GM18951 (cell line): ENCODE results near the gene SCT.

Experiments
- POLR2A ChIP-seq: IDR thresholded peaks from 4 replicates; pipeline ENCODE4 v1.6.1; 2011; ENCODE audit warnings: mild to moderate bottlenecking; ENCODE audit not compliant: insufficient read length, insufficient read depth; ENCODE audit errors: extremely low read depth
- in situ Hi-C: fragments of 300-500 bp; cut with MboI; formaldehyde crosslinking; loops from one replicate; pipeline ENCODE4 v1.12.0; 2022; ENCODE audit warnings: low sequenced_read_pairs, mixed read lengths, inconsistent platforms; ENCODE audit not compliant: unreplicated experiment

Gene SCT

GRCh38 chr11:607971-608659 lies 18.9 kb downstream of the SCT start:
- TF ChIP-seq POLR2A: no peak
- in situ Hi-C loops: no loop called here

- no peak for TF ChIP-seq POLR2A
- in situ Hi-C loops: no loop called here
Measured at GRCh38 chr11:607020-607780, 19.8 kb downstream of the SCT start.

- no peak for TF ChIP-seq POLR2A
- in situ Hi-C loops: no loop called here
Measured at GRCh38 chr11:606245-606644, 20.7 kb downstream of the SCT start.

- in situ Hi-C loops: no loop called here
- no peak for TF ChIP-seq POLR2A
Measured at GRCh38 chr11:605286-606129, 21.5 kb downstream of the SCT start.

- no peak for TF ChIP-seq POLR2A
Measured at GRCh38 chr11:603154-603553, 23.8 kb downstream of the SCT start.

GRCh38 chr11:601573-602245 lies 25.3 kb downstream of the SCT start:
- in situ Hi-C loops: no loop called here

More at GRCh38 chr11:603154-603553, 23.8 kb downstream of the SCT start:
- in situ Hi-C loops: no loop called here

GRCh38 chr11:598005-598680 lies 28.8 kb downstream of the SCT start:
- in situ Hi-C loops: no loop called here
- peak; percentile 10 for TF ChIP-seq POLR2A

More at GRCh38 chr11:601573-602245, 25.3 kb downstream of the SCT start:
- TF ChIP-seq POLR2A: no peak

GRCh38 chr11:597166-597725 lies 29.7 kb downstream of the SCT start:
- in situ Hi-C loops: no loop called here
- TF ChIP-seq POLR2A: no peak

- in situ Hi-C loops: no loop called here
- TF ChIP-seq POLR2A: no peak
Measured at GRCh38 chr11:596374-596773, 30.6 kb downstream of the SCT start.

- in situ Hi-C loops: no loop called here
Measured at GRCh38 chr11:595400-595799, 31.6 kb downstream of the SCT start.

GRCh38 chr11:593347-593746 lies 33.6 kb downstream of the SCT start:
- no peak for TF ChIP-seq POLR2A

More at GRCh38 chr11:595400-595799, 31.6 kb downstream of the SCT start:
- TF ChIP-seq POLR2A: no peak

GRCh38 chr11:592918-593317 lies 34.1 kb downstream of the SCT start:
- no peak for TF ChIP-seq POLR2A
- in situ Hi-C loops: no loop called here

More at GRCh38 chr11:593347-593746, 33.6 kb downstream of the SCT start:
- in situ Hi-C loops: no loop called here
